ENCODE measurements around the gene EGLN2.
"Not testable (repeated sequence)": the region's sequence is repeated elsewhere in the genome, so short reads cannot be mapped to it uniquely, and the experiment has no call there.

EGLN2 gene

GRCh38 chr19:40850277-40850676, 51.3 kb downstream of the EGLN2 start, which contains the start of gene CYP2A6:
Gene CYP2A6 (minus strand): TSS chr19:40850447. CDS start chr19:40850426, 21 bp downstream.
- not testable (repeated sequence) for DNase-seq

GRCh38 chr19:40852467-40853152, 53.6 kb downstream of the EGLN2 start:
- not testable (repeated sequence) for DNase-seq
